Spinal cord (tissue), 10 donors: Measurements from ENCODE around the gene TACR1. TPM values are rescaled to one million over a fixed set of nuclear protein-coding genes. Genes with fewer than 3 reads are reported as not detected.

Experiments
- DNase-seq, 6 donors: peaks; one replicate each; pipeline versions ENCODE4 v3.0.0 to v3.0.0-alpha.2; 2013 to 2015; ENCODE audit warnings: low spot score in 6 of 6, low read depth in 4 of 6
- H3K27ac ChIP-seq: one replicate; pipeline ENCODE4 v1.5.1; 2013; ENCODE audit warnings: low read depth, low read length, control low read depth
- H3K27me3 ChIP-seq: one replicate; pipeline ENCODE4 v1.6.1; 2013; ENCODE audit warnings: low read length; ENCODE audit not compliant: control insufficient read depth, insufficient read depth
- H3K36me3 ChIP-seq: one replicate; pipeline ENCODE4 v1.6.1; 2013; ENCODE audit warnings: low read length; ENCODE audit not compliant: control insufficient read depth, insufficient read depth
- H3K4me1 ChIP-seq: one replicate; pipeline ENCODE4 v1.6.1; 2013; ENCODE audit warnings: low read length; ENCODE audit not compliant: control insufficient read depth, insufficient read depth
- H3K4me3 ChIP-seq: one replicate; pipeline ENCODE4 v1.5.1; 2013; ENCODE audit warnings: low read depth, low read length, control low read depth
- H3K9me3 ChIP-seq: one replicate; pipeline ENCODE4 v1.6.1; 2013; ENCODE audit warnings: low read length; ENCODE audit not compliant: control insufficient read depth, insufficient read depth
- WGBS: methylation state at CpG from one replicate; pipeline ENCODE4 v1.1.5; 2013; ENCODE audit warnings: missing lambda C conversion rate; ENCODE audit not compliant: insufficient coverage; 5-methylcytosine and 5-hydroxymethylcytosine counted together
- polyA plus RNA-seq, 2 donors: library from polyadenylated mRNA; unstranded; fragments of 120-200 nt; gene quantifications; one replicate each; pipeline ENCODE4 v1.2.1, GENCODE V29; 2013; ENCODE audit not compliant: insufficient read length in 2 of 2
- total RNA-seq, 2 donors: library from RNA; depleted of rRNA in 1 of 2; stranded (reverse); fragments of 120-200 nt in 1 of 2; fragments of >200 nt in 1 of 2; gene quantifications; one replicate each; pipeline versions ENCODE4 v1.2.3 to v1.2.4, GENCODE V29; 2013 to 2014
- donor health status: healthy.

The TACR1 gene
- total and polyA plus RNA-seq, 4 donors, result 1.7 to 7.8 (median 6.8) TPM

GRCh38 chr2:75031906-75032803 lies 167.2 kb downstream of the TACR1 start:
- Histone ChIP-seq H3K4me1 (no peaks in the 10 kb centered on the region), H3K4me3 (no peak overlapping the region), H3K9me3 (no peaks in the 10 kb centered on the region), H3K27ac (no peak overlapping the region), H3K27me3 (no peaks in the 10 kb centered on the region), H3K36me3 (no peaks in the 10 kb centered on the region)
- no peak for DNase-seq
- WGBS, result 95% methylated on average over 2 of the region's 5 CpGs

- H3K36me3 ChIP-seq, result no peaks in the 10 kb centered on the region
- no peak overlapping the region for H3K4me3 ChIP-seq
- no peak for DNase-seq
- 96% methylated on average over 3 of the region's 6 CpGs for WGBS
- H3K27ac ChIP-seq, result no peak overlapping the region
- no peaks in the 10 kb centered on the region for H3K27me3 ChIP-seq
- no peaks in the 10 kb centered on the region for H3K9me3 ChIP-seq
- H3K4me1 ChIP-seq, result no peaks in the 10 kb centered on the region
These were observed 168.1 kb downstream of the TACR1 start for GRCh38 chr2:75031171-75031570.

- H3K27me3 ChIP-seq, result no peaks in the 10 kb centered on the region
- no peaks in the 10 kb centered on the region for H3K9me3 ChIP-seq
- DNase-seq, result no peak
- H3K4me3 ChIP-seq, result no peak overlapping the region
- H3K36me3 ChIP-seq, result no peaks in the 10 kb centered on the region
- H3K27ac ChIP-seq, result no peak overlapping the region
- 92% methylated on average over 2 of the region's 3 CpGs for WGBS
- H3K4me1 ChIP-seq, result no peaks in the 10 kb centered on the region
These were observed 168.9 kb downstream of the TACR1 start for GRCh38 chr2:75030218-75031009.

- Histone ChIP-seq H3K36me3 (no peaks in the 10 kb centered on the region), H3K4me1 (no peaks in the 10 kb centered on the region), H3K9me3 (no peaks in the 10 kb centered on the region), H3K27me3 (no peaks in the 10 kb centered on the region), H3K27ac (no peak overlapping the region), H3K4me3 (no peak overlapping the region)
- 100% methylated on average over 2 of the region's 2 CpGs for WGBS
- no peak for DNase-seq
These were observed 171.4 kb downstream of the TACR1 start for GRCh38 chr2:75027886-75028285.

DNA sequence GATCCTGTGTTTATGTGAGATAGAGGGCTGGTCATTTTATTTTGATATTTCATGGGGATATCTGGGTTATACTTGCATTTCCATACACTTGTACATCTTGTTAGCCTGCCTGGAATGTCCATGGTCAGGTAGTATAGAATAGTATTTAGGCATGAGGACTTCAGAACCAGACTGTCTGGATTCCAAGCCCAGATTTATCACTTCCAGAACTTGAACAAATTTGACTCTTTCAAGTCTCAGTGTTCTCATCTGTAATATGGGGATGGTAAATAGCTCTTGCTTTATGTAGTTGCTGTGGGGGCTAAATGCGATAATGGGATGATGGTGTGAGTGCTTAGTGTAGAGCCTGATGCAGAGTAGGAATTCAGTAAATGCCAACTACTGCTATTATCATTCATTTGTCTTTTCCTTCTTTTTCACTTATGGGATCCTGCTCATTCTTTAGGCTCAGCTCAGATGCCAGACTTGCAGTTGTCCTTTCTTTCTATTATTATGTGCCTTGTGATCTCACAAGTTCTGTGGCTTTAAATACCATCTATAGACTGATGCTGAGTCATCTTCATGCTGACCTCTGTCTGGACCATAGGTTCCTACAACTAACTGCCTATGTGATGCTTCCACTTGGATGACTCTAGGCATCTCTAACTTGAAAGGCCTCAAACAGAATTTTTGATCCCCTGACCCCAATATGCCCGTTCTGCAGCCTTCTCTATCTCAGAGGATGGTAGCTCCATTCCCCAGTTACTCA lies 173.5 kb downstream of the TACR1 start:
- no peaks in the 10 kb centered on the region for H3K27me3 ChIP-seq
- no peaks in the 10 kb centered on the region for H3K36me3 ChIP-seq
- no peak overlapping the region for H3K27ac ChIP-seq
- H3K9me3 ChIP-seq, result no peaks in the 10 kb centered on the region
- DNase-seq, result no peak
- H3K4me1 ChIP-seq, result no peaks in the 10 kb centered on the region
- 92% methylated on average over 1 of the region's 2 CpGs for WGBS
- no peak overlapping the region for H3K4me3 ChIP-seq

GRCh38 chr2:75025216-75025615 lies 174.1 kb downstream of the TACR1 start:
- no peaks in the 10 kb centered on the region for H3K9me3 ChIP-seq
- no peaks in the 10 kb centered on the region for H3K27me3 ChIP-seq
- no peak overlapping the region for H3K27ac ChIP-seq

GRCh38 chr2:75023666-75024455 lies 175.5 kb downstream of the TACR1 start:
- Histone ChIP-seq H3K27me3 (no peaks in the 10 kb centered on the region), H3K36me3 (no peaks in the 10 kb centered on the region), H3K27ac (no peak overlapping the region), H3K9me3 (no peaks in the 10 kb centered on the region), H3K4me1 (peaks cover 5% of the 10 kb centered on the region), H3K4me3 (no peak overlapping the region)
- 66% methylated on average over 2 of the region's 3 CpGs for WGBS
- DNase-seq, result peak in 4 of 6 donors; percentile 38 to 85 (median 66)

More at GRCh38 chr2:75025216-75025615, 174.1 kb downstream of the TACR1 start:
- no peak overlapping the region for H3K4me3 ChIP-seq
- peaks cover 4% of the 10 kb centered on the region for H3K4me1 ChIP-seq
- DNase-seq, result no peak
- H3K36me3 ChIP-seq, result no peaks in the 10 kb centered on the region

DNA sequence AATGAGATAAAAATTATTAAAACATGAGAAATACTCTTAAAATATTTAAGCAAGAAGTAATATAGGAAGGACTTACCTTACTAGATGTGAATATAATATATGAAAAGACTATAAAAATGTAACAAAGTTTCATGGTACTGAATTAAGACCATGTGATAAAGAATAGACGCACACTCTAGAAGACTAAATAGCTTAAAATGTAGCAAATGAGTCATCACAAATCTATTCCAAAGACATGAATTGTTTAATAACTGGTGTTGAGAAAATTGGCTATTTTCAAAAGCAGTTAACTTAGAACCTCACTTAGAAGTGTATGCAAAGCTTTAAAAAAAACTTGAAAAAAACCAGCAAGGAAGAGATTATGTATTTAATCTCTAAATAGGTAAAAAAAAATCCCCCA lies 176.8 kb downstream of the TACR1 start:
- Histone ChIP-seq H3K27ac (no peak overlapping the region), H3K4me1 (peaks cover 5% of the 10 kb centered on the region), H3K4me3 (no peak overlapping the region), H3K36me3 (no peaks in the 10 kb centered on the region), H3K9me3 (no peaks in the 10 kb centered on the region), H3K27me3 (no peaks in the 10 kb centered on the region)
- no CpG with 5 or more reads among the region's 1 CpG for WGBS
- no peak for DNase-seq

GRCh38 chr2:75021672-75022071 lies 177.6 kb downstream of the TACR1 start:
- no peak for DNase-seq
- H3K27me3 ChIP-seq, result no peaks in the 10 kb centered on the region
- no CpG with 5 or more reads among the region's 1 CpG for WGBS
- no peak overlapping the region for H3K4me3 ChIP-seq
- H3K4me1 ChIP-seq, result peaks cover 5% of the 10 kb centered on the region
- H3K9me3 ChIP-seq, result no peaks in the 10 kb centered on the region
- no peaks in the 10 kb centered on the region for H3K36me3 ChIP-seq
- H3K27ac ChIP-seq, result no peak overlapping the region
